Neural crest cell (in vitro differentiated cells): Measurements from ENCODE around the gene KIF14. TPM values are rescaled to one million over a fixed set of nuclear protein-coding genes. Genes with fewer than 3 reads are reported as not detected.

ENCODE experiments used
- DNase-seq: peaks from one replicate; pipeline ENCODE4 v3.0.0; 2021; ENCODE audit warnings: low read depth, mixed read lengths, low spot score
- H3K27ac Mint-ChIP-seq: one replicate; pipeline ENCODE4 v1.8.0; 2021; ENCODE audit warnings: mild to moderate bottlenecking, mixed read lengths; ENCODE audit not compliant: unreplicated experiment
- H3K27me3 Mint-ChIP-seq: 2 replicates; pipeline ENCODE4 v1.8.0; 2021; ENCODE audit warnings: low read depth, mild to moderate bottlenecking, mixed read lengths
- H3K36me3 Mint-ChIP-seq: 2 replicates; pipeline ENCODE4 v1.8.0; 2021; ENCODE audit warnings: low read depth, mild to moderate bottlenecking, mixed read lengths
- H3K4me1 Mint-ChIP-seq: 2 replicates; pipeline ENCODE4 v1.8.0; 2021; ENCODE audit warnings: mixed read lengths
- H3K4me3 Mint-ChIP-seq: one replicate; pipeline ENCODE4 v1.8.0; 2021; ENCODE audit warnings: mild to moderate bottlenecking, mixed read lengths
- H3K9me3 Mint-ChIP-seq: 2 replicates; pipeline ENCODE4 v1.8.0; 2021; ENCODE audit warnings: mixed read lengths
- CTCF ChIP-seq: fragments of 200-600 bp; sonication (generic); conservative IDR thresholded peaks from 2 replicates; pipeline ENCODE4 v1.5.0; 2021; ENCODE audit warnings: antibody characterized with exemption, mild to moderate bottlenecking
- total RNA-seq: library from RNA; stranded (reverse); gene quantifications from 2 replicates; pipeline ENCODE4 v1.2.1, GENCODE V29; 2021

KIF14 gene
- total RNA-seq, 1 donor from 2014 or later: 22.0 TPM

- Mint-ChIP-seq H3K27ac (no peak overlapping the region), H3K27me3 (no peaks in the 10 kb centered on the region), H3K4me1 (peaks cover 11% of the 10 kb centered on the region), H3K9me3 (no peaks in the 10 kb centered on the region), H3K4me3 (no peak overlapping the region), H3K36me3 (no peaks in the 10 kb centered on the region)
- no peak for DNase-seq
- TF ChIP-seq CTCF: no peak
These were observed 9.4 kb upstream of the KIF14 start for GRCh38 chr1:200629876-200630514.

GRCh38 chr1:200628223-200628881 is 7.8 kb upstream of the KIF14 start:
- TF ChIP-seq CTCF: no peak
- Mint-ChIP-seq H3K36me3 (no peaks in the 10 kb centered on the region), H3K4me3 (no peak overlapping the region), H3K27ac (no peak overlapping the region), H3K4me1 (peaks cover 11% of the 10 kb centered on the region), H3K27me3 (no peaks in the 10 kb centered on the region), H3K9me3 (no peaks in the 10 kb centered on the region)
- no peak for DNase-seq

- no peak overlapping the region for H3K27ac Mint-ChIP-seq
- DNase-seq: no peak
- H3K4me3 Mint-ChIP-seq: no peak overlapping the region
- H3K9me3 Mint-ChIP-seq: no peaks in the 10 kb centered on the region
- no peak for TF ChIP-seq CTCF
- no peaks in the 10 kb centered on the region for H3K27me3 Mint-ChIP-seq
- H3K36me3 Mint-ChIP-seq: no peaks in the 10 kb centered on the region
- peaks cover 11% of the 10 kb centered on the region for H3K4me1 Mint-ChIP-seq
These were observed 7.1 kb upstream of the KIF14 start for GRCh38 chr1:200627575-200628222.

- H3K27ac Mint-ChIP-seq: no peak overlapping the region
- H3K27me3 Mint-ChIP-seq: no peaks in the 10 kb centered on the region
- no peaks in the 10 kb centered on the region for H3K36me3 Mint-ChIP-seq
- DNase-seq: no peak
- no peaks in the 10 kb centered on the region for H3K9me3 Mint-ChIP-seq
- H3K4me3 Mint-ChIP-seq: no peak overlapping the region
- peaks cover 11% of the 10 kb centered on the region for H3K4me1 Mint-ChIP-seq
- no peak for TF ChIP-seq CTCF
These were observed 6.4 kb upstream of the KIF14 start for GRCh38 chr1:200626853-200627534.

- no peak overlapping the region for H3K4me3 Mint-ChIP-seq
These were observed 4.9 kb upstream of the KIF14 start for GRCh38 chr1:200625381-200625824.

More at GRCh38 chr1:200625381-200625824, 4.9 kb upstream of the KIF14 start:
- TF ChIP-seq CTCF: no peak
- Mint-ChIP-seq H3K4me1 (peaks cover 16% of the 10 kb centered on the region), H3K27me3 (no peaks in the 10 kb centered on the region), H3K9me3 (no peaks in the 10 kb centered on the region), H3K36me3 (no peaks in the 10 kb centered on the region), H3K27ac (no peak overlapping the region)
- DNase-seq: no peak
